Measurements from ENCODE around the gene WIZ. TPM values are rescaled to one million over a fixed set of nuclear protein-coding genes. Genes with fewer than 3 reads are reported as not detected.

Gene WIZ
- total RNA-seq, 1 donor from 2014 or later, result 2.4 TPM

DNA sequence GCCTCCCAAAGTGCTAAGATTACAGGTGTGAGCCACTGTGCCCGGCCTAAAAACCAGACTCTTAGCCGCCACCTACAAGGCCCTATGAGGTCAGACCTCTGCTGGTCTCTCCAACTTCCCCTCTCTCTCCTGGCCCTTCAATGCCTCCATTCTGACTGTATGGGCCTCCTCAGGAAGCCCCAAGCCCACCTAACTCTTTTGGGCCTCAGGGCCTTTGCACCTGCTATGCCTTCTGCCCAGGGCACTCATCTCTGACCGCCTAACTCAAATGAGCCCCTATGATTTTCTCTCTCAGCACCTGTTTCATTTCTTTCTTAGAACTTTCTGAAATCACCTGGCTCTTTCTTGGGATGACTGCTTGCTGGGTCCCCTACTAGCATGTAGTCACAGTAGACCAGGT, 6.4 kb downstream of the WIZ start:
- Histone ChIP-seq H3K27me3 (ENCODE audit: control insufficient read depth, insufficient read depth, low read length) (no peaks in the 10 kb centered on the region), H3K4me3 (ENCODE audit: low read depth, low read length) (no peak overlapping the region), H3K36me3 (ENCODE audit: control insufficient read depth, insufficient read depth, low read length) (no peaks in the 10 kb centered on the region)
- no peak for FAIRE-seq
- no peak for DNase-seq (ENCODE audit: low read depth)
- TF ChIP-seq, protein P1, sequence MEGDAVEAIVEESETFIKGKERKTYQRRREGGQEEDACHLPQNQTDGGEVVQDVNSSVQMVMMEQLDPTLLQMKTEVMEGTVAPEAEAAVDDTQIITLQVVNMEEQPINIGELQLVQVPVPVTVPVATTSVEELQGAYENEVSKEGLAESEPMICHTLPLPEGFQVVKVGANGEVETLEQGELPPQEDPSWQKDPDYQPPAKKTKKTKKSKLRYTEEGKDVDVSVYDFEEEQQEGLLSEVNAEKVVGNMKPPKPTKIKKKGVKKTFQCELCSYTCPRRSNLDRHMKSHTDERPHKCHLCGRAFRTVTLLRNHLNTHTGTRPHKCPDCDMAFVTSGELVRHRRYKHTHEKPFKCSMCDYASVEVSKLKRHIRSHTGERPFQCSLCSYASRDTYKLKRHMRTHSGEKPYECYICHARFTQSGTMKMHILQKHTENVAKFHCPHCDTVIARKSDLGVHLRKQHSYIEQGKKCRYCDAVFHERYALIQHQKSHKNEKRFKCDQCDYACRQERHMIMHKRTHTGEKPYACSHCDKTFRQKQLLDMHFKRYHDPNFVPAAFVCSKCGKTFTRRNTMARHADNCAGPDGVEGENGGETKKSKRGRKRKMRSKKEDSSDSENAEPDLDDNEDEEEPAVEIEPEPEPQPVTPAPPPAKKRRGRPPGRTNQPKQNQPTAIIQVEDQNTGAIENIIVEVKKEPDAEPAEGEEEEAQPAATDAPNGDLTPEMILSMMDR (IDR thresholded peaks at IDR 0.05; ENCODE audit: insufficient read depth, low read length, severe bottlenecking), result no peak

DNA sequence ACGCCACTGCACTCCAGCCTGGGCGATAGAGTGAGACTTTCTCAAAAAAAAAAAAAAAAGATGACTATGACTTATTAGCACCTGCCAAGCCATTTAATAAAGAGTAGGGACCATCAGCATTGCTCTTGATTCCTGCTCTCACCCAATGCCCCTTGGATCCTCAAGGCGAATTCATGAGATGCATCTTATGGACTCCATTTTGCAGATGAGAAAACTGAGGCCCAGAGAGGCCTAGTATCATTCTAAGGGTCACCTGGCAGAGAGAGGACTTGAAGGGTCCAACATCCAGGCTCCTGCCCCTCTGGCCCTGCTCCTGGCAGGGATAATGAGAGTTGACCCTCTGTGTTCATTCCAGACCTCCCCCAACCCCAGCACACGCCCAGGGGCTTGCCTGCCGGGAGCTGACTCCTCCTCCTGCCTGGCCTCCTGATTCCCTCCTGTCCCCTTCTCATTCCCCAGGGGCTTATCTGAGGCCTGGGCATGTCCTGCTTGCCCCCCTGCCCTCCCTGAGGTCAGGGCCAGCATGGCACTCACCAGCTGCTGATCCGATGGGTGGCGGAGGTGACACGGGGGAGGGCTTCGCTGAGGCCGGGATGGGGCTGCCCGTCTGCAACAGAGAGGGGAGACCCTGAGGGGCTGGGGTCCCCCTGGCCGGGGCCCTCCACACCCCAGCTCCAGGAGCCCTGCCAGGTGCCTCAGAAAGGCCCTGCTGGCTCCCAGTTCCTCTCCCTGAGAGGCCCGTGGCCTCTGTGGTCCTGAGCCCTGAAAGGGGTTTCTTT, 7.4 kb downstream of the WIZ start:
- TF ChIP-seq, protein P1 (IDR thresholded peaks at IDR 0.05; ENCODE audit: insufficient read depth, low read length, severe bottlenecking), result no peak
- FAIRE-seq (no peak), DNase-seq (ENCODE audit: low read depth) (no peak)
- Histone ChIP-seq H3K36me3 (ENCODE audit: control insufficient read depth, insufficient read depth, low read length) (no peaks in the 10 kb centered on the region), H3K27me3 (ENCODE audit: control insufficient read depth, insufficient read depth, low read length) (no peaks in the 10 kb centered on the region), H3K4me3 (ENCODE audit: low read depth, low read length) (no peak overlapping the region)

DNA sequence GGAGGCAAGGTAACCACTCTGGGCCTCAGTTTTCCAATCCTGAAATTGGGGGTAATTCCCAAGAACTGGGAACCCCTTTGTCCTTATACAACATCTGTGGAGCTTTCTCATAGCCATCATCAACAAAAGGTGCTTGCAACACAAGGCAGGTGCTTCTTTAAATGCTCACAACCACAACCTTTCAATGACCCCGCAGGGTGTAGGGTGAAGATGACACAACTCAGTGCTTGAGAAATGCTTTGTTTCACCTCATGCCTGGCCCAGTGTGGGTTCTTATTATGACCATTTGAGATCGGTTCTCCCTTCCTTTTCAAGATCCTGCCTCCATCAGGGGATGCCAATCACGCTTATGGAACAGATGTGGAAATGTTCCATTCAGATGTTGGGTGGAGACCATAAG, 8.4 kb downstream of the WIZ start:
- H3K36me3 ChIP-seq (ENCODE audit: control insufficient read depth, insufficient read depth, low read length), result no peaks in the 10 kb centered on the region
- FAIRE-seq (no peak), DNase-seq (ENCODE audit: low read depth) (no peak)
- TF ChIP-seq, protein P1 (IDR thresholded peaks at IDR 0.05; ENCODE audit: insufficient read depth, low read length, severe bottlenecking), result no peak
- no peak overlapping the region for H3K4me3 ChIP-seq (ENCODE audit: low read depth, low read length)
- no peaks in the 10 kb centered on the region for H3K27me3 ChIP-seq (ENCODE audit: control insufficient read depth, insufficient read depth, low read length)

DNA sequence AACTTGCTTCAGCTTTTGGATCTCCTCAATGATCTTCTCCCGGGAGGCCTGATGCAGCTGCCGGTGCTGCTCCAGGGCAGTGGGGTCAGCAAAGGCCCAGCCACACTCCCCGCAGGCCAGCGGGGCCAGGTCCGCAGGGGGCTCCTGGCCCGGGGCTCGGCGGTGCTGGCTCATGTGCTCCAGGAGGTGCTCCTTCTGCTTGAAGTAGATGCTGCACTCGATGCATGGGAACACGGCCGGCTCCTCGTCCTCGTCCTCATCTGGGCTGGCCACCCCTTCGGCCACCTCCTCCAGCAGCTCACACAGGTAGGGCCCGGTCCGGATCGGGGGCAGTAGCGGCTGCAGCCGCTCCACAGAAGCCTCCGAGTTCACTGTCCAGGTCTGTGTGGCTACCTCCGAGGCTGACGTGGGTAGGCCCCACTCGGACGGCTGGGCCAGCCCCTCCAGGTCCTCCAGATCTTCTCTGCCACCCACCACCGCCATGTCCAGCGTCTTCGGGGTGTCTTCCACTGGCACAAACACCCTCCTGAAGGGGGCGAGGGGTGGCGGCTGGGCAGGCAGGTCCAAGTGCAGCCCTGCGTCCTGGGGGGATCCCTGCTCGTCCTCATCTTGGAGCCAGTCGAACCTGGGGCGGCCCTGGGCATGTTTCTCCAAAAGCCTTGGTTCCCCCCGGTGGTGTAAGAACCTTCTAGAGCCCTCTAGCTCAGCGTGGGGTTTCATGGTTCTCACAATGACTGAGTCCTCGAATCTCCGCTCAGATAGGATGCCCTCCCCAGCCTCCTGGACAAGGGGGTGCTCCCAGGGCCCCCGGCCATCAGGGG, 9.7 kb downstream of the WIZ start:
- FAIRE-seq (no peak), DNase-seq (ENCODE audit: low read depth) (no peak)
- no peaks in the 10 kb centered on the region for H3K27me3 ChIP-seq (ENCODE audit: control insufficient read depth, insufficient read depth, low read length)
- H3K4me3 ChIP-seq (ENCODE audit: low read depth, low read length), result no peak overlapping the region
- H3K36me3 ChIP-seq (ENCODE audit: control insufficient read depth, insufficient read depth, low read length), result no peaks in the 10 kb centered on the region
- TF ChIP-seq, protein P1 (IDR thresholded peaks at IDR 0.05; ENCODE audit: insufficient read depth, low read length, severe bottlenecking), result no peak

DNA sequence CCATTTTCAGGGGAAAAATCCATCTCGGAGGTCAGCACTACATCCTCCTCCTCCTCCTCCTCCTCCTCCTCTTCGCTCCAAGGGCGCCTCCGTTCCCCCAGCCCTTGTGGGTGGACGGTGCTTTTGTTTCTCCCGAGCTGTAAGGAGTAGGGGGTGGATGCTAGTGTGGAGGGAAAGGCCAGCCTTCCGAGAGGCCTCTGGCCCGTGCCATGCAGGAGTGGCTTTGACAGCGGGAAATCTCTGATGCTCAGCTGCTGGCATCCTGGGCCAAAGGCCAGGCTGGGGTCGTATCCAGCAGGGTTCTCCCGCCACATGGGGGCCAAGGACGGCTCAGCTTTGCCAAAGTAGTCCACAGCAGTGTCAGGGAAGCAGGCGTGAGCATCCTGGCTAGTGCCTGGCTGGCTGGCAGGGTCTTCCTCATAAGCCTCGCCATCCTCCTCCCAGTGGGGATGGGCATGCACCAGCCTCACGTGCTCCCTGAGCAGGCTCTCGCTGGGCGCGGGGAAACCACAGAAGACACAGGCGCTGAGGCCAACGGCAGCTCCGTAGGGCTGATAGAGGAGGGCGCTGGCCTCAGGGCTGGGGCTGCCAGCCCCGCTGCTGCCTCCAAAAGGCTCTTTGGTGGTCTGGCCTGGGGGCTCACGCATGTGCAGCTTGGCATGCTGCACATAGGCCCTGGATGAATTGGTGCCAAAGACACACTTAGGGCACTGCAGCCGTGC, 10.5 kb downstream of the WIZ start:
- DNase-seq (ENCODE audit: low read depth) (no peak), FAIRE-seq (no peak)
- Histone ChIP-seq H3K4me3 (ENCODE audit: low read depth, low read length) (no peak overlapping the region), H3K36me3 (ENCODE audit: control insufficient read depth, insufficient read depth, low read length) (no peaks in the 10 kb centered on the region), H3K27me3 (ENCODE audit: control insufficient read depth, insufficient read depth, low read length) (no peaks in the 10 kb centered on the region)
- TF ChIP-seq, protein P1 (IDR thresholded peaks at IDR 0.05; ENCODE audit: insufficient read depth, low read length, severe bottlenecking), result no peak

Measured in bronchial epithelial cell (primary cell).